Liver (tissue), 9 donors: ENCODE data around the gene LETMD1. TPM values are rescaled to one million over a fixed set of nuclear protein-coding genes. Genes with fewer than 3 reads are reported as not detected.
A peak's percentile ranks its signal among the peaks of the same experiment; 100 is the strongest.

Source experiments
- DNase-seq: peaks from one replicate; pipeline ENCODE4 v3.0.0-alpha.2; 2017; ENCODE audit warnings: low spot score
- H3K27ac ChIP-seq, 2 donors: one replicate each; pipeline ENCODE4 v1.7.0; 2013; ENCODE audit warnings: inconsistent platforms in 2 of 2, low read length in 2 of 2, control low read depth in 1 of 2, low read depth in 1 of 2, mild to moderate bottlenecking in 1 of 2
- H3K27me3 ChIP-seq, 4 donors: one replicate each; pipeline versions ENCODE4 v1.6.1 to v1.7.0; 2013; ENCODE audit warnings: low read length in 3 of 4, inconsistent platforms in 1 of 4, mild to moderate bottlenecking in 1 of 4, moderate library complexity in 1 of 4; ENCODE audit not compliant: control insufficient read depth in 4 of 4, insufficient read depth in 4 of 4
- H3K36me3 ChIP-seq, 4 donors: one replicate each; pipeline versions ENCODE4 v1.6.1 to v1.7.0; 2013; ENCODE audit warnings: low read length in 3 of 4, mild to moderate bottlenecking in 3 of 4, low read depth in 1 of 4, moderate library complexity in 1 of 4; ENCODE audit not compliant: control insufficient read depth in 4 of 4, insufficient read depth in 3 of 4
- H3K4me1 ChIP-seq, 4 donors: one replicate each; pipeline versions ENCODE4 v1.6.1 to v1.7.0; 2013; ENCODE audit warnings: low read length in 3 of 4, mild to moderate bottlenecking in 3 of 4, moderate library complexity in 1 of 4; ENCODE audit not compliant: control insufficient read depth in 4 of 4, insufficient read depth in 4 of 4
- H3K4me3 ChIP-seq, 3 donors: one replicate each; pipeline versions ENCODE4 v1.6.1 to v1.7.0; 2013; ENCODE audit warnings: low read length in 3 of 3, control low read depth in 1 of 3, low read depth in 1 of 3, mild to moderate bottlenecking in 1 of 3
- H3K9ac ChIP-seq, 2 donors: one replicate each; pipeline ENCODE4 v1.7.0; 2013; ENCODE audit warnings: low read length in 2 of 2, mild to moderate bottlenecking in 2 of 2, moderate library complexity in 2 of 2, control low read depth in 1 of 2, low read depth in 1 of 2
- H3K9me3 ChIP-seq, 4 donors: one replicate each; pipeline versions ENCODE4 v1.6.1 to v1.7.0; 2013; ENCODE audit warnings: low read length in 3 of 4; ENCODE audit not compliant: control insufficient read depth in 4 of 4
- CTCF ChIP-seq: fragments of 150-350 bp; IDR thresholded peaks from 2 replicates; pipeline ENCODE4 v1.5.1; 2017; ENCODE audit warnings: improper control_type of control experiment, low read depth, low read length; ENCODE audit not compliant: missing input control
- EGR1 ChIP-seq, 2 donors: IDR thresholded peaks; 2 replicates each; pipeline ENCODE4 v1.6.1; 2016 to 2018; ENCODE audit warnings: antibody characterized with exemption in 2 of 2, low read depth in 2 of 2
- FOXA2 ChIP-seq: IDR thresholded peaks from 2 replicates; pipeline ENCODE4 v1.6.1; 2016; ENCODE audit warnings: antibody characterized with exemption
- GABPA ChIP-seq, 2 donors: IDR thresholded peaks in 1 of 2; conservative IDR thresholded peaks in 1 of 2; 2 replicates each; pipeline ENCODE4 v1.6.1; 2016; ENCODE audit warnings: antibody characterized with exemption in 2 of 2, mild to moderate bottlenecking in 1 of 2, moderate library complexity in 1 of 2
- HNF4A ChIP-seq, 2 donors: conservative IDR thresholded peaks; 2 replicates each; pipeline ENCODE4 v1.6.1; 2016; ENCODE audit warnings: antibody characterized with exemption in 2 of 2, mild to moderate bottlenecking in 2 of 2
- HNF4G ChIP-seq: IDR thresholded peaks from 2 replicates; pipeline ENCODE4 v1.6.1; 2016; ENCODE audit warnings: antibody characterized with exemption
- JUND ChIP-seq, 2 donors: IDR thresholded peaks; 2 replicates each; pipeline ENCODE4 v1.6.1; 2016; ENCODE audit warnings: antibody characterized with exemption in 2 of 2
- NR2F2 ChIP-seq: IDR thresholded peaks from 2 replicates; pipeline ENCODE4 v1.6.1; 2016; ENCODE audit warnings: antibody characterized with exemption
- RAD21 ChIP-seq, 2 donors: IDR thresholded peaks; 2 replicates each; pipeline ENCODE4 v1.6.1; 2016; ENCODE audit warnings: antibody characterized with exemption in 2 of 2, mild to moderate bottlenecking in 2 of 2
- RXRA ChIP-seq, 2 donors: IDR thresholded peaks; 2 replicates each; pipeline ENCODE4 v1.6.1; 2017 to 2018; ENCODE audit warnings: antibody characterized with exemption in 2 of 2, mild to moderate bottlenecking in 1 of 2
- SP1 ChIP-seq: IDR thresholded peaks from 2 replicates; pipeline ENCODE4 v1.6.1; 2018; ENCODE audit warnings: antibody characterized with exemption, mild to moderate bottlenecking
- TAF1 ChIP-seq: conservative IDR thresholded peaks from 2 replicates; pipeline ENCODE4 v1.6.1; 2016; ENCODE audit warnings: antibody characterized with exemption, mild to moderate bottlenecking
- YY1 ChIP-seq: IDR thresholded peaks from 2 replicates; pipeline ENCODE4 v1.6.1; 2016; ENCODE audit warnings: antibody characterized with exemption, mild to moderate bottlenecking
- WGBS: extraction: QIAGEN DNeasy Blood & Tissue Kit; methylation state at CpG from one replicate; pipeline ENCODE4 v1.1.7; 2013; 5-methylcytosine and 5-hydroxymethylcytosine counted together
- polyA plus RNA-seq, 2 donors: library from polyadenylated mRNA; stranded (reverse) in 1 of 2; unstranded in 1 of 2; fragments of 200-250 nt in 1 of 2; fragments of >200 nt in 1 of 2; fragmentation: Nextera tagmentation in 1 of 2; extraction: Ambion mirVana in 1 of 2; gene quantifications; one replicate each; pipeline versions ENCODE4 v1.2.1 to v1.2.3, GENCODE V29; 2013 to 2015
- total RNA-seq, 2 donors: library from RNA; depleted of rRNA; stranded (reverse); fragments of >200 nt; gene quantifications; one replicate each; pipeline ENCODE4 v1.2.3, GENCODE V29; 2014
- TF ChIP-seq, protein P1 (sequence below): IDR thresholded peaks from 2 replicates; pipeline ENCODE4 v1.6.1; 2016; ENCODE audit warnings: antibody characterized with exemption
- TF ChIP-seq, protein P2 (sequence below): IDR thresholded peaks from 2 replicates; pipeline ENCODE4 v1.6.1; 2016; ENCODE audit warnings: antibody characterized with exemption
- TF ChIP-seq, protein P3 (sequence below): IDR thresholded peaks from 2 replicates; pipeline ENCODE4 v1.6.1; 2016; ENCODE audit warnings: antibody characterized with exemption, mild to moderate bottlenecking
- TF ChIP-seq, protein P4 (sequence below): IDR thresholded peaks from 2 replicates; pipeline ENCODE4 v1.6.1; 2016; ENCODE audit warnings: antibody characterized with exemption
- donor health status: healthy.
- donor health status: healthy.
- donor health status: healthy.
- donor health status: healthy.
- donor health status: healthy.

The LETMD1 gene
- total and polyA plus RNA-seq, 4 donors: 17.6 to 41.0 (median 22.5) TPM

GRCh38 chr12:51049525-51049924 lies 1.4 kb downstream of the LETMD1 start:
- peaks cover 6 to 22% (median 18%) of the 10 kb centered on the region in 4 donors for H3K36me3 ChIP-seq
- TF ChIP-seq TAF1 (no peak), JUND (IDR thresholded peaks at IDR 0.05) (no peak), HNF4A (conservative IDR thresholded peaks at IDR 0.05) (no peak), CTCF (no peak), RXRA (IDR thresholded peaks at IDR 0.05) (no peak), EGR1 (IDR thresholded peaks at IDR 0.05; ENCODE audit: low read depth in 2 of 2) (no peak), SP1 (no peak)
- TF ChIP-seq, protein P1, sequence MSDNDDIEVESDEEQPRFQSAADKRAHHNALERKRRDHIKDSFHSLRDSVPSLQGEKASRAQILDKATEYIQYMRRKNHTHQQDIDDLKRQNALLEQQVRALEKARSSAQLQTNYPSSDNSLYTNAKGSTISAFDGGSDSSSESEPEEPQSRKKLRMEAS: no peak
- TF ChIP-seq, protein P2, sequence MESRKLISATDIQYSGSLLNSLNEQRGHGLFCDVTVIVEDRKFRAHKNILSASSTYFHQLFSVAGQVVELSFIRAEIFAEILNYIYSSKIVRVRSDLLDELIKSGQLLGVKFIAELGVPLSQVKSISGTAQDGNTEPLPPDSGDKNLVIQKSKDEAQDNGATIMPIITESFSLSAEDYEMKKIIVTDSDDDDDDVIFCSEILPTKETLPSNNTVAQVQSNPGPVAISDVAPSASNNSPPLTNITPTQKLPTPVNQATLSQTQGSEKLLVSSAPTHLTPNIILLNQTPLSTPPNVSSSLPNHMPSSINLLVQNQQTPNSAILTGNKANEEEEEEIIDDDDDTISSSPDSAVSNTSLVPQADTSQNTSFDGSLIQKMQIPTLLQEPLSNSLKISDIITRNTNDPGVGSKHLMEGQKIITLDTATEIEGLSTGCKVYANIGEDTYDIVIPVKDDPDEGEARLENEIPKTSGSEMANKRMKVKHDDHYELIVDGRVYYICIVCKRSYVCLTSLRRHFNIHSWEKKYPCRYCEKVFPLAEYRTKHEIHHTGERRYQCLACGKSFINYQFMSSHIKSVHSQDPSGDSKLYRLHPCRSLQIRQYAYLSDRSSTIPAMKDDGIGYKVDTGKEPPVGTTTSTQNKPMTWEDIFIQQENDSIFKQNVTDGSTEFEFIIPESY: no peak
- H3K27ac ChIP-seq: peak overlapping the region in 1 of 2 donors; percentile 98
- H3K9me3 ChIP-seq: no peaks in the 10 kb centered on the region
- peak overlapping the region in 1 of 2 donors; percentile 91 for H3K9ac ChIP-seq
- WGBS: 61% methylated on average over 3 of the region's 3 CpGs
- H3K4me1 ChIP-seq: peaks cover 0 to 23% (median 17%) of the 10 kb centered on the region in 4 donors
- no peaks in the 10 kb centered on the region for H3K27me3 ChIP-seq
- peak overlapping the region in 2 of 3 donors; percentile 71 to 81 for H3K4me3 ChIP-seq
- DNase-seq: no peak

- TF ChIP-seq RAD21 (IDR thresholded peaks at IDR 0.05) (no peak), NR2F2 (no peak), YY1 (no peak), FOXA2 (no peak), SP1 (no peak), HNF4A (conservative IDR thresholded peaks at IDR 0.05) (no peak), JUND (IDR thresholded peaks at IDR 0.05) (no peak), GABPA (IDR thresholded peaks at IDR 0.05 in 1 of 2, conservative IDR thresholded peaks at IDR 0.05 in 1 of 2) (no peak), HNF4G (no peak), CTCF (no peak)
- TF ChIP-seq, protein P2: no peak
- TF ChIP-seq, protein P1: no peak
- TF ChIP-seq, protein P3, sequence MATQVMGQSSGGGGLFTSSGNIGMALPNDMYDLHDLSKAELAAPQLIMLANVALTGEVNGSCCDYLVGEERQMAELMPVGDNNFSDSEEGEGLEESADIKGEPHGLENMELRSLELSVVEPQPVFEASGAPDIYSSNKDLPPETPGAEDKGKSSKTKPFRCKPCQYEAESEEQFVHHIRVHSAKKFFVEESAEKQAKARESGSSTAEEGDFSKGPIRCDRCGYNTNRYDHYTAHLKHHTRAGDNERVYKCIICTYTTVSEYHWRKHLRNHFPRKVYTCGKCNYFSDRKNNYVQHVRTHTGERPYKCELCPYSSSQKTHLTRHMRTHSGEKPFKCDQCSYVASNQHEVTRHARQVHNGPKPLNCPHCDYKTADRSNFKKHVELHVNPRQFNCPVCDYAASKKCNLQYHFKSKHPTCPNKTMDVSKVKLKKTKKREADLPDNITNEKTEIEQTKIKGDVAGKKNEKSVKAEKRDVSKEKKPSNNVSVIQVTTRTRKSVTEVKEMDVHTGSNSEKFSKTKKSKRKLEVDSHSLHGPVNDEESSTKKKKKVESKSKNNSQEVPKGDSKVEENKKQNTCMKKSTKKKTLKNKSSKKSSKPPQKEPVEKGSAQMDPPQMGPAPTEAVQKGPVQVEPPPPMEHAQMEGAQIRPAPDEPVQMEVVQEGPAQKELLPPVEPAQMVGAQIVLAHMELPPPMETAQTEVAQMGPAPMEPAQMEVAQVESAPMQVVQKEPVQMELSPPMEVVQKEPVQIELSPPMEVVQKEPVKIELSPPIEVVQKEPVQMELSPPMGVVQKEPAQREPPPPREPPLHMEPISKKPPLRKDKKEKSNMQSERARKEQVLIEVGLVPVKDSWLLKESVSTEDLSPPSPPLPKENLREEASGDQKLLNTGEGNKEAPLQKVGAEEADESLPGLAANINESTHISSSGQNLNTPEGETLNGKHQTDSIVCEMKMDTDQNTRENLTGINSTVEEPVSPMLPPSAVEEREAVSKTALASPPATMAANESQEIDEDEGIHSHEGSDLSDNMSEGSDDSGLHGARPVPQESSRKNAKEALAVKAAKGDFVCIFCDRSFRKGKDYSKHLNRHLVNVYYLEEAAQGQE: no peak
- TF ChIP-seq, protein P4, sequence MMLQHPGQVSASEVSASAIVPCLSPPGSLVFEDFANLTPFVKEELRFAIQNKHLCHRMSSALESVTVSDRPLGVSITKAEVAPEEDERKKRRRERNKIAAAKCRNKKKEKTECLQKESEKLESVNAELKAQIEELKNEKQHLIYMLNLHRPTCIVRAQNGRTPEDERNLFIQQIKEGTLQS: no peak
- Histone ChIP-seq H3K27me3 (no peaks in the 10 kb centered on the region), H3K36me3 (peaks cover 14 to 43% (median 29%) of the 10 kb centered on the region in 4 donors), H3K4me1 (peaks cover 0 to 23% (median 17%) of the 10 kb centered on the region in 4 donors), H3K9ac (no peak overlapping the region), H3K27ac (no peak overlapping the region), H3K4me3 (no peak overlapping the region), H3K9me3 (no peaks in the 10 kb centered on the region)
- WGBS: 55% methylated on average over 4 of the region's 4 CpGs
- no peak for DNase-seq
Measured at GRCh38 chr12:51051787-51052186, 3.7 kb downstream of the LETMD1 start.
